ENCODE results near the gene TCP10L.

DNA sequence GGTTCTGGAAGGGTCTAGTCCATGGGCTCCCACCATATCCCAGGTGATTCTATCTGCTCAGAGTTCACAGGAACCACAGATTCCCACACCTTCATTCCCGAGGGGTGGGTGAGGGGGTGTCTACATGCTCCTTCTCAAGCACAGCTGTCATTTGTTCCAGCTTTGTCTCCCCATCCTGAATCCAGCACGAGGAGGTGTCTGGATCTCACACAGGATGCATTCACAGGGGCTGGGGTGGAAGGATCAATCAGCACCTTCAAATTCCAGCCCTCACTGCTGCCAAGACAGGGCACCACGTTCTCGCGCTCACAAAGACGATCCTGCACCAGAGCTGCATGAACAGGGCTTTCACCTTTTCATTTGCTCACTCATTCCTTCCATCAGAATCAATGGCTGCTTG is 52.7 kb downstream of the TCP10L start:
- TF ChIP-seq POLR2A (IDR thresholded peaks at IDR 0.05) (no peak), EP300 (IDR thresholded peaks at IDR 0.05) (no peak)
- TF ChIP-seq, protein P1, sequence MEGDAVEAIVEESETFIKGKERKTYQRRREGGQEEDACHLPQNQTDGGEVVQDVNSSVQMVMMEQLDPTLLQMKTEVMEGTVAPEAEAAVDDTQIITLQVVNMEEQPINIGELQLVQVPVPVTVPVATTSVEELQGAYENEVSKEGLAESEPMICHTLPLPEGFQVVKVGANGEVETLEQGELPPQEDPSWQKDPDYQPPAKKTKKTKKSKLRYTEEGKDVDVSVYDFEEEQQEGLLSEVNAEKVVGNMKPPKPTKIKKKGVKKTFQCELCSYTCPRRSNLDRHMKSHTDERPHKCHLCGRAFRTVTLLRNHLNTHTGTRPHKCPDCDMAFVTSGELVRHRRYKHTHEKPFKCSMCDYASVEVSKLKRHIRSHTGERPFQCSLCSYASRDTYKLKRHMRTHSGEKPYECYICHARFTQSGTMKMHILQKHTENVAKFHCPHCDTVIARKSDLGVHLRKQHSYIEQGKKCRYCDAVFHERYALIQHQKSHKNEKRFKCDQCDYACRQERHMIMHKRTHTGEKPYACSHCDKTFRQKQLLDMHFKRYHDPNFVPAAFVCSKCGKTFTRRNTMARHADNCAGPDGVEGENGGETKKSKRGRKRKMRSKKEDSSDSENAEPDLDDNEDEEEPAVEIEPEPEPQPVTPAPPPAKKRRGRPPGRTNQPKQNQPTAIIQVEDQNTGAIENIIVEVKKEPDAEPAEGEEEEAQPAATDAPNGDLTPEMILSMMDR (IDR thresholded peaks at IDR 0.05) = no peak
